ENCODE data around the gene ZP2.

DNA sequence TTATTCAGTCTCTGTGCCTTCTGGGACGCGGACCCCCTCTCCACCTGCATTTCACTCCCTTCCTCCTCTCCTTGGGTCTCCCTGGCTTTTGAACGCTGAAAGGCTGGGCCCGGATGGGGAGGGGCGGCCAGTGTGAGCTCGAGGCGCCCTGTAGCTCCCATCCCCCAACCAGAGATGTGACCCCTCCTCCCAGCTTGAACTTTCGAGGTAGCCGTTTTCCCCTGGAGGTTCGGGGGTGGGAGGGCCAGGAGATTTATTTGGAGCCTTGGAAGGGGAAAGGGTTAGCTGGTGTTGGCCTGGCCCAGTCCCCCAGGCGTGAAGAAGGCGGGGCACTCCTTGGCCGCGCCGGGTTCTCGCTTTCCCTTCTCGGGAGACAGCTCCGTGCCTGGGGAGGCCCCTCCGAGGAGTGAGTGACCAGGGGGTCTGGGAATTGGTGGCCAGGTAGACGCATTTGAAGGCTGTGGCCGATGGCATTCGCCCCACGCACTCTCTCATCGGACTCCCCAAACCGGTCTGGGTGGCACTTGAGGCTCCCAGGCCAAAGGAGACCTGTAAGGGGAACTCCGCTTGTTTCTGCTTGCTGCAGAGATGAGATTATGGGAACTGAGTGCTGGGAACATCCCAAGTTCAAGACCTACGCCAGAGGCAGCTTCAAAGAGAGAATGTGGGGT is 52.0 kb downstream of the ZP2 start:
- TF ChIP-seq, protein P1, sequence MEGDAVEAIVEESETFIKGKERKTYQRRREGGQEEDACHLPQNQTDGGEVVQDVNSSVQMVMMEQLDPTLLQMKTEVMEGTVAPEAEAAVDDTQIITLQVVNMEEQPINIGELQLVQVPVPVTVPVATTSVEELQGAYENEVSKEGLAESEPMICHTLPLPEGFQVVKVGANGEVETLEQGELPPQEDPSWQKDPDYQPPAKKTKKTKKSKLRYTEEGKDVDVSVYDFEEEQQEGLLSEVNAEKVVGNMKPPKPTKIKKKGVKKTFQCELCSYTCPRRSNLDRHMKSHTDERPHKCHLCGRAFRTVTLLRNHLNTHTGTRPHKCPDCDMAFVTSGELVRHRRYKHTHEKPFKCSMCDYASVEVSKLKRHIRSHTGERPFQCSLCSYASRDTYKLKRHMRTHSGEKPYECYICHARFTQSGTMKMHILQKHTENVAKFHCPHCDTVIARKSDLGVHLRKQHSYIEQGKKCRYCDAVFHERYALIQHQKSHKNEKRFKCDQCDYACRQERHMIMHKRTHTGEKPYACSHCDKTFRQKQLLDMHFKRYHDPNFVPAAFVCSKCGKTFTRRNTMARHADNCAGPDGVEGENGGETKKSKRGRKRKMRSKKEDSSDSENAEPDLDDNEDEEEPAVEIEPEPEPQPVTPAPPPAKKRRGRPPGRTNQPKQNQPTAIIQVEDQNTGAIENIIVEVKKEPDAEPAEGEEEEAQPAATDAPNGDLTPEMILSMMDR (IDR thresholded peaks at IDR 0.05): no peak
- no peak for TF ChIP-seq POLR2A (IDR thresholded peaks at IDR 0.05)
- TF ChIP-seq EP300 (IDR thresholded peaks at IDR 0.05): no peak

Measured in ovary (tissue), 3 donors.